Activated CD8-positive, alpha-beta T cell treated with anti-CD3 and anti-CD28 coated beads, Interleukin-2, amount 10 ng/mL, durations not matched to agents 7 days and 5 days (primary cell): Measurements from ENCODE around the gene CCDC81. TPM values are rescaled to one million over a fixed set of nuclear protein-coding genes. Genes with fewer than 3 reads are reported as not detected.

ENCODE experiments used
- total RNA-seq, 2 experiments: library from RNA; stranded (reverse); gene quantifications; one replicate each; pipeline ENCODE4 v1.2.3, GENCODE V29; 2021

CCDC81 gene
- total RNA-seq, 2 experiments from 2014 or later: 0.42 to 0.66 TPM

Other genes starting within 250 kb of the CCDC81 start
- 10 to 100 TPM; 44.8 to 48.3 TPM for gene EED, start 130.1 kb upstream of the CCDC81 start, total RNA-seq
- gene HIKESHI, start 72.6 kb upstream of the CCDC81 start, total RNA-seq: 10 to 100 TPM; 45.3 to 49.9 TPM